Osteocyte (in vitro differentiated cells): ENCODE results near the gene PPIC. TPM values are rescaled to one million over a fixed set of nuclear protein-coding genes. Genes with fewer than 3 reads are reported as not detected.

ENCODE experiments used
- DNase-seq: peaks from one replicate; pipeline ENCODE4 v3.0.0; 2021; ENCODE audit warnings: mixed read lengths; ENCODE audit not compliant: unreplicated experiment; ENCODE audit errors: extremely low spot score
- H3K27ac Mint-ChIP-seq: one replicate; pipeline ENCODE4 v1.8.0; 2021; ENCODE audit warnings: mild to moderate bottlenecking, mixed read lengths; ENCODE audit not compliant: unreplicated experiment
- H3K27me3 Mint-ChIP-seq: one replicate; pipeline ENCODE4 v1.8.0; 2021; ENCODE audit warnings: mixed read lengths; ENCODE audit not compliant: unreplicated experiment
- H3K36me3 Mint-ChIP-seq: one replicate; pipeline ENCODE4 v1.8.0; 2021; ENCODE audit warnings: mixed read lengths; ENCODE audit not compliant: unreplicated experiment
- H3K4me1 Mint-ChIP-seq: one replicate; pipeline ENCODE4 v1.8.0; 2021; ENCODE audit warnings: mixed read lengths; ENCODE audit not compliant: unreplicated experiment
- H3K4me3 Mint-ChIP-seq: one replicate; pipeline ENCODE4 v1.8.0; 2021; ENCODE audit warnings: mild to moderate bottlenecking, moderate library complexity, mixed read lengths; ENCODE audit not compliant: unreplicated experiment
- H3K9me3 Mint-ChIP-seq: one replicate; pipeline ENCODE4 v1.8.0; 2021; ENCODE audit warnings: mixed read lengths; ENCODE audit not compliant: unreplicated experiment
- CTCF ChIP-seq: fragments of 200-600 bp; sonication (generic); IDR thresholded peaks from 2 replicates; pipeline ENCODE4 v1.5.0; 2021; ENCODE audit warnings: antibody characterized with exemption, mild to moderate bottlenecking, moderate library complexity
- total RNA-seq: library from RNA; stranded (reverse); gene quantifications from 2 replicates; pipeline ENCODE4 v1.2.1, GENCODE V29; 2021

Gene PPIC
- total RNA-seq, 1 donor from 2014 or later = 44.6 TPM

- H3K4me1 Mint-ChIP-seq = peaks cover 3% of the 10 kb centered on the region
- no peak for DNase-seq
- no peak overlapping the region for H3K27ac Mint-ChIP-seq
- no peak for TF ChIP-seq CTCF
- H3K4me3 Mint-ChIP-seq = no peak overlapping the region
- H3K36me3 Mint-ChIP-seq = no peaks in the 10 kb centered on the region
- no peaks in the 10 kb centered on the region for H3K27me3 Mint-ChIP-seq
- peaks cover 17% of the 10 kb centered on the region for H3K9me3 Mint-ChIP-seq
Measured at GRCh38 chr5:123014689-123015088, 21.8 kb downstream of the PPIC start.

GRCh38 chr5:123012321-123012720 is 24.2 kb downstream of the PPIC start:
- Mint-ChIP-seq H3K27me3 (no peaks in the 10 kb centered on the region), H3K36me3 (no peaks in the 10 kb centered on the region)

GRCh38 chr5:123007754-123008153 is 28.8 kb downstream of the PPIC start:
- Mint-ChIP-seq H3K36me3 (peaks cover 14% of the 10 kb centered on the region), H3K9me3 (no peaks in the 10 kb centered on the region), H3K4me1 (peaks cover 3% of the 10 kb centered on the region), H3K27ac (no peak overlapping the region), H3K27me3 (no peaks in the 10 kb centered on the region), H3K4me3 (no peak overlapping the region)
- DNase-seq = no peak
- TF ChIP-seq CTCF = no peak

More at GRCh38 chr5:123012321-123012720, 24.2 kb downstream of the PPIC start:
- Mint-ChIP-seq H3K9me3 (peaks cover 17% of the 10 kb centered on the region), H3K4me3 (no peak overlapping the region), H3K27ac (no peak overlapping the region), H3K4me1 (peaks cover 3% of the 10 kb centered on the region)
- no peak for TF ChIP-seq CTCF
- no peak for DNase-seq

- TF ChIP-seq CTCF = no peak
- Mint-ChIP-seq H3K9me3 (no peaks in the 10 kb centered on the region), H3K27ac (no peak overlapping the region), H3K27me3 (no peaks in the 10 kb centered on the region), H3K36me3 (peaks cover 14% of the 10 kb centered on the region), H3K4me1 (peaks cover under 1% of the 10 kb centered on the region), H3K4me3 (no peak overlapping the region)
- DNase-seq = no peak
Measured at GRCh38 chr5:123007182-123007581, 29.3 kb downstream of the PPIC start.

GRCh38 chr5:123001808-123002207 is 34.7 kb downstream of the PPIC start:
- no peaks in the 10 kb centered on the region for H3K27me3 Mint-ChIP-seq
- H3K4me3 Mint-ChIP-seq = no peak overlapping the region
- DNase-seq = no peak
- TF ChIP-seq CTCF = no peak
- H3K27ac Mint-ChIP-seq = no peak overlapping the region
- peaks cover 14% of the 10 kb centered on the region for H3K36me3 Mint-ChIP-seq
- no peaks in the 10 kb centered on the region for H3K9me3 Mint-ChIP-seq
- no peaks in the 10 kb centered on the region for H3K4me1 Mint-ChIP-seq
